ENCODE measurements around the gene SPATS2.

The SPATS2 gene

GRCh38 chr12:49366652-49367380 lies 446 bp upstream of the SPATS2 start:
- H3F3A ChIP-seq (ENCODE audit: control insufficient read depth, insufficient read depth): peaks cover 17% of the 10 kb centered on the region
- peaks cover 2% of the 10 kb centered on the region; the same call in 1 of the 2 replicates for H3K36me3 ChIP-seq (ENCODE audit: control insufficient read depth, low read length)
- H3K9me2 ChIP-seq (replicated peaks; ENCODE audit: control insufficient read depth, low read length): no peaks in the 10 kb centered on the region
- peak overlapping the region; percentile 95 for H3K4me3 ChIP-seq (ENCODE audit: low read length)
- peaks cover 43% of the 10 kb centered on the region for H3K79me2 ChIP-seq (ENCODE audit: control insufficient read depth, low read length)
- H3K4me2 ChIP-seq (ENCODE audit: low read length): peak overlapping the region; percentile 96
- peaks cover 34% of the 10 kb centered on the region for H3K4me1 ChIP-seq (ENCODE audit: control insufficient read depth, low read length)
- H4K20me1 ChIP-seq (ENCODE audit: control insufficient read depth, insufficient read depth, low read depth, low read length): no peaks in the 10 kb centered on the region
- H3K9me3 ChIP-seq (ENCODE audit: control insufficient read depth, insufficient read depth, low read length): no peaks in the 10 kb centered on the region
- no peak for TF ChIP-seq EZH2phosphoT487 (IDR thresholded peaks at IDR 0.05; ENCODE audit: borderline replicate concordance, low read length)
- TF ChIP-seq, protein P1, sequence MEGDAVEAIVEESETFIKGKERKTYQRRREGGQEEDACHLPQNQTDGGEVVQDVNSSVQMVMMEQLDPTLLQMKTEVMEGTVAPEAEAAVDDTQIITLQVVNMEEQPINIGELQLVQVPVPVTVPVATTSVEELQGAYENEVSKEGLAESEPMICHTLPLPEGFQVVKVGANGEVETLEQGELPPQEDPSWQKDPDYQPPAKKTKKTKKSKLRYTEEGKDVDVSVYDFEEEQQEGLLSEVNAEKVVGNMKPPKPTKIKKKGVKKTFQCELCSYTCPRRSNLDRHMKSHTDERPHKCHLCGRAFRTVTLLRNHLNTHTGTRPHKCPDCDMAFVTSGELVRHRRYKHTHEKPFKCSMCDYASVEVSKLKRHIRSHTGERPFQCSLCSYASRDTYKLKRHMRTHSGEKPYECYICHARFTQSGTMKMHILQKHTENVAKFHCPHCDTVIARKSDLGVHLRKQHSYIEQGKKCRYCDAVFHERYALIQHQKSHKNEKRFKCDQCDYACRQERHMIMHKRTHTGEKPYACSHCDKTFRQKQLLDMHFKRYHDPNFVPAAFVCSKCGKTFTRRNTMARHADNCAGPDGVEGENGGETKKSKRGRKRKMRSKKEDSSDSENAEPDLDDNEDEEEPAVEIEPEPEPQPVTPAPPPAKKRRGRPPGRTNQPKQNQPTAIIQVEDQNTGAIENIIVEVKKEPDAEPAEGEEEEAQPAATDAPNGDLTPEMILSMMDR (IDR thresholded peaks at IDR 0.05; ENCODE audit: low read depth, low read length, poor library complexity, severe bottlenecking): peak; percentile 41
- H3K27ac ChIP-seq (ENCODE audit: low read depth, low read length): peak overlapping the region; percentile 84
- H3K27me3 ChIP-seq (ENCODE audit: control insufficient read depth, low read length): no peaks in the 10 kb centered on the region

- Histone ChIP-seq H3K79me2 (ENCODE audit: control insufficient read depth, low read length) (peaks cover 56% of the 10 kb centered on the region), H3K36me3 (ENCODE audit: control insufficient read depth, low read length) (peaks cover 9% of the 10 kb centered on the region; the same call in 1 of the 2 replicates), H3K4me1 (ENCODE audit: control insufficient read depth, low read length) (peaks cover 34% of the 10 kb centered on the region), H3K9me3 (ENCODE audit: control insufficient read depth, insufficient read depth, low read length) (no peaks in the 10 kb centered on the region), H3K27me3 (ENCODE audit: control insufficient read depth, low read length) (no peaks in the 10 kb centered on the region), H3K4me3 (ENCODE audit: low read length) (peak overlapping the region; percentile 95), H3K4me2 (ENCODE audit: low read length) (peak overlapping the region; percentile 96), H4K20me1 (ENCODE audit: control insufficient read depth, insufficient read depth, low read depth, low read length) (no peaks in the 10 kb centered on the region), H3K27ac (ENCODE audit: low read depth, low read length) (peak overlapping the region; percentile 84), H3K9me2 (replicated peaks; ENCODE audit: control insufficient read depth, low read length) (no peaks in the 10 kb centered on the region), H3F3A (ENCODE audit: control insufficient read depth, insufficient read depth) (peaks cover 17% of the 10 kb centered on the region)
- TF ChIP-seq EZH2phosphoT487 (IDR thresholded peaks at IDR 0.05; ENCODE audit: borderline replicate concordance, low read length): no peak
- TF ChIP-seq, protein P1 (IDR thresholded peaks at IDR 0.05; ENCODE audit: low read depth, low read length, poor library complexity, severe bottlenecking): no peak
Measured at GRCh38 chr12:49368240-49368600, 958 bp downstream of the SPATS2 start.

DNA sequence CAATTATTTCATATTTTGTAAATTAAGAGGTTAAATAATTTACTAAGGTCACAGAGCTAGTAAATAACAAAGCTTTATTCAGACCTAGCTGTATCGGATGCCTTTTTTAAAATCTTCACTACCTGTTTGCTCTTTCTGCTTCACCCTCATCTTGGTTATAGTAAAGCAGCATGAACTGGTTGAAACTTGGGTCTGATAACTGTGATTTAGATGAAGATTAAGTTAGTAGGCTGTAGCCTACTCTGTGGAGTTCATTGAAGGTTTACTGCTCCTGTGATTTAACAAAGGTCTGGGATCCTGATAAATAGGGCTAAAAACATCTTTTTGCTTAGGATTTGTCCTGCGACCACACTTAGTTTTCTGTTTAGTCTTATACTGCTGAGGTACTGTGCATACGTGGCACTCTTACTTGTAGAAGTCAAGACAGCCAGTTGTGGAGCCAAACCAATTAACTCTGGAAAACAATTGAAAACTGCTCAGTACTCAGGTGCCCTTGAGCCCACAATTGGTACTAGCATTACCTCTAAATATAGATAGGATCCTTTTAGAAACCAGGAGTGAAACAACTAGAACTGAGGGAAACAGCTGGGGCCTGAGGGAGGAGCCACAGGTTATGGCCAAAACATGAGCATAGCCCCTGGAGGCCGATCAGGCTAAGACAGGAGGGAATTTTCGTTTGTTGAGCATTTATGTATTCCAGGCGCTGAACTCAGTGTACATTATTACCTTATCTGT lies 2.3 kb downstream of the SPATS2 start:
- Histone ChIP-seq H3K79me2 (ENCODE audit: control insufficient read depth, low read length) (peaks cover 68% of the 10 kb centered on the region), H4K20me1 (ENCODE audit: control insufficient read depth, insufficient read depth, low read depth, low read length) (no peaks in the 10 kb centered on the region)
- TF ChIP-seq, protein P1 (IDR thresholded peaks at IDR 0.05; ENCODE audit: low read depth, low read length, poor library complexity, severe bottlenecking): peak; percentile 50
- no peak for TF ChIP-seq EZH2phosphoT487 (IDR thresholded peaks at IDR 0.05; ENCODE audit: borderline replicate concordance, low read length)

More for the DNA sequence above, 2.3 kb downstream of the SPATS2 start:
- H3K27ac ChIP-seq (ENCODE audit: low read depth, low read length): 0 out of 2 replicates have a peak overlapping the region, but pooled peaks have one; percentile 5
- H3K36me3 ChIP-seq (ENCODE audit: control insufficient read depth, low read length): peaks cover 9% of the 10 kb centered on the region; the same call in 1 of the 2 replicates
- no peaks in the 10 kb centered on the region for H3K27me3 ChIP-seq (ENCODE audit: control insufficient read depth, low read length)
- H3K4me1 ChIP-seq (ENCODE audit: control insufficient read depth, low read length): peaks cover 34% of the 10 kb centered on the region
- H3F3A ChIP-seq (ENCODE audit: control insufficient read depth, insufficient read depth): peaks cover 17% of the 10 kb centered on the region
- H3K9me3 ChIP-seq (ENCODE audit: control insufficient read depth, insufficient read depth, low read length): no peaks in the 10 kb centered on the region
- H3K4me3 ChIP-seq (ENCODE audit: low read length): peak overlapping the region; percentile 95
- H3K9me2 ChIP-seq (replicated peaks; ENCODE audit: control insufficient read depth, low read length): no peaks in the 10 kb centered on the region
- peak overlapping the region; percentile 96 for H3K4me2 ChIP-seq (ENCODE audit: low read length)
